Activated CD8-positive, alpha-beta memory T cell treated with anti-CD3 and anti-CD28 coated beads, Interleukin-2, amount 10 ng/mL, durations not matched to agents 7 days and 5 days (primary cell): Measurements from ENCODE around the gene GRIK5. TPM values are rescaled to one million over a fixed set of nuclear protein-coding genes. Genes with fewer than 3 reads are reported as not detected.

Experiments
- total RNA-seq, 2 experiments: library from RNA; stranded (reverse); gene quantifications; one replicate each; pipeline ENCODE4 v1.2.3, GENCODE V29; 2021

The GRIK5 gene
- total RNA-seq, 2 experiments from 2014 or later: 0.44 to 0.56 TPM

Other genes starting within 250 kb of the GRIK5 start
- gene LYPD4, start 225.5 kb downstream of the GRIK5 start, total RNA-seq: not detected
- gene DMRTC2, start 225.2 kb downstream of the GRIK5 start, total RNA-seq: not detected
- gene RPS19, start 210.0 kb downstream of the GRIK5 start, total RNA-seq: 1,000 to 10,000 TPM; 3,135 to 3,310 TPM
- gene CD79A, start 192.9 kb downstream of the GRIK5 start, total RNA-seq: 1 to 10 TPM; 4.0 to 4.1 TPM
- gene ARHGEF1, start 187.0 kb downstream of the GRIK5 start, total RNA-seq: 100 to 1,000 TPM; 545 to 682 TPM
- 1 to 10 TPM; 1.5 to 1.9 TPM for gene ERFL, start 141.8 kb downstream of the GRIK5 start, total RNA-seq
- gene RABAC1, start 110.9 kb downstream of the GRIK5 start, total RNA-seq: 10 to 100 TPM; 81.3 to 93.9 TPM
- 1 to 10 TPM; 3.4 to 5.6 TPM for gene ATP1A3, start 76.0 kb downstream of the GRIK5 start, total RNA-seq
- 10 to 100 TPM; 14.7 to 18.3 TPM for gene ZNF574, start 6.0 kb upstream of the GRIK5 start, total RNA-seq
- 10 to 100 TPM; 17.7 to 40.4 TPM for gene POU2F2, start 62.2 kb upstream of the GRIK5 start, total RNA-seq
- gene DEDD2, start 147.5 kb upstream of the GRIK5 start, total RNA-seq: 10 to 100 TPM; 35.8 to 40.7 TPM
- gene ZNF526, start 150.1 kb upstream of the GRIK5 start, total RNA-seq: 10 to 100 TPM; 21.9 to 24.4 TPM
- 10 to 100 TPM; 47.3 to 53.8 TPM for gene GSK3A, start 172.4 kb upstream of the GRIK5 start, total RNA-seq
- gene ERF, start 184.9 kb upstream of the GRIK5 start, total RNA-seq: 10 to 100 TPM; 43.5 to 58.7 TPM
- gene CIC, start 199.0 kb upstream of the GRIK5 start, total RNA-seq: 10 to 100 TPM; 67.3 to 77.3 TPM
- gene PRR19, start 231.9 kb upstream of the GRIK5 start, total RNA-seq: 1 to 10 TPM in 1 of 2 experiments, under 1 TPM in 1; 0.89 to 1.1 TPM
- 10 to 100 TPM; 38.0 to 38.9 TPM for gene PAFAH1B3, start 232.4 kb upstream of the GRIK5 start, total RNA-seq
- 1 to 10 TPM in 1 of 2 experiments, under 1 TPM in 1; 0.15 to 1.1 TPM for gene TMEM145, start 243.1 kb upstream of the GRIK5 start, total RNA-seq